Trophoblast cell (in vitro differentiated cells and primary cell): ENCODE results near the gene CD200R1.

ENCODE experiments used
- DNase-seq, 2 donors: peaks; one replicate each; pipeline ENCODE4 v3.0.0-alpha.2; 2016
- H2AFZ ChIP-seq: 2 replicates; pipeline ENCODE4 v1.6.1; 2013; ENCODE audit warnings: low read length, moderate library complexity, mild to moderate bottlenecking; ENCODE audit not compliant: insufficient read depth, poor library complexity
- H2AK5ac ChIP-seq: 2 replicates; pipeline ENCODE4 v1.6.1; 2013; ENCODE audit warnings: mild to moderate bottlenecking, low read length
- H2BK120ac ChIP-seq: 2 replicates; pipeline ENCODE4 v1.6.1; 2013; ENCODE audit warnings: low read length, mild to moderate bottlenecking, moderate library complexity; ENCODE audit not compliant: insufficient read depth, poor library complexity
- H2BK12ac ChIP-seq: 2 replicates; pipeline ENCODE4 v1.6.1; 2013; ENCODE audit warnings: mild to moderate bottlenecking, low read length, moderate library complexity
- H2BK5ac ChIP-seq: 2 replicates; pipeline ENCODE4 v1.6.1; 2013; ENCODE audit warnings: low read length, low read depth, moderate library complexity, mild to moderate bottlenecking; ENCODE audit not compliant: poor library complexity
- H3K14ac ChIP-seq: 2 replicates; pipeline ENCODE4 v1.6.1; 2013; ENCODE audit warnings: mild to moderate bottlenecking, low read length
- H3K18ac ChIP-seq: 2 replicates; pipeline ENCODE4 v1.6.1; 2013; ENCODE audit warnings: mild to moderate bottlenecking, low read length
- H3K23ac ChIP-seq: 2 replicates; pipeline ENCODE4 v1.6.1; 2013; ENCODE audit warnings: low read length
- H3K27ac ChIP-seq: 2 replicates; pipeline ENCODE4 v1.5.1; 2013; ENCODE audit warnings: low read depth, mild to moderate bottlenecking, inconsistent platforms, low read length, moderate library complexity
- H3K27me3 ChIP-seq: 2 replicates; pipeline ENCODE4 v1.6.1; 2013; ENCODE audit warnings: inconsistent platforms, mild to moderate bottlenecking, low read length, moderate library complexity; ENCODE audit not compliant: insufficient read depth
- H3K36me3 ChIP-seq, 2 experiments: 1 replicate in 1 of 2; 2 replicates in 1 of 2; pipeline ENCODE4 v1.6.1; 2013; ENCODE audit warnings: low read length in 2 of 2, mild to moderate bottlenecking in 2 of 2, moderate library complexity in 1 of 2; ENCODE audit not compliant: insufficient read depth in 2 of 2, control insufficient read depth in 1 of 2
- H3K4ac ChIP-seq: 2 replicates; pipeline ENCODE4 v1.6.1; 2013; ENCODE audit warnings: low read depth, mild to moderate bottlenecking, low read length, moderate library complexity
- H3K4me1 ChIP-seq, 2 experiments: 1 replicate in 1 of 2; 2 replicates in 1 of 2; pipeline ENCODE4 v1.6.1; 2013; ENCODE audit warnings: low read length in 2 of 2, mild to moderate bottlenecking in 2 of 2, moderate library complexity in 1 of 2; ENCODE audit not compliant: insufficient read depth in 2 of 2, control insufficient read depth in 1 of 2
- H3K4me2 ChIP-seq: 2 replicates; pipeline ENCODE4 v1.6.1; 2013; ENCODE audit warnings: inconsistent platforms, mild to moderate bottlenecking, low read length, moderate library complexity
- H3K4me3 ChIP-seq: 2 replicates; pipeline ENCODE4 v1.5.1; 2013; ENCODE audit warnings: mild to moderate bottlenecking, low read depth, low read length, inconsistent platforms
- H3K79me1 ChIP-seq: one replicate; pipeline ENCODE4 v1.6.1; 2013; ENCODE audit warnings: low read length
- H3K79me2 ChIP-seq: 2 replicates; pipeline ENCODE4 v1.6.1; 2013; ENCODE audit warnings: low read length, mild to moderate bottlenecking; ENCODE audit not compliant: control insufficient read depth, insufficient read depth, poor library complexity
- H3K9ac ChIP-seq: 2 replicates; pipeline ENCODE4 v1.6.1; 2013; ENCODE audit warnings: mild to moderate bottlenecking, low read length
- H3K9me3 ChIP-seq: 2 replicates; pipeline ENCODE4 v1.6.1; 2013; ENCODE audit warnings: low read depth, mild to moderate bottlenecking, control low read depth, inconsistent platforms, low read length; ENCODE audit not compliant: insufficient read depth
- H4K12ac ChIP-seq: 2 replicates; pipeline ENCODE4 v1.6.1; 2013; ENCODE audit warnings: low read depth, mild to moderate bottlenecking, low read length, moderate library complexity
- H4K8ac ChIP-seq: 2 replicates; pipeline ENCODE4 v1.6.1; 2013; ENCODE audit warnings: low read depth, mild to moderate bottlenecking, low read length, moderate library complexity
- H4K91ac ChIP-seq: one replicate; pipeline ENCODE4 v1.6.1; 2013; ENCODE audit warnings: low read depth, mild to moderate bottlenecking, low read length, moderate library complexity
- WGBS: extraction: QIAGEN DNeasy Blood & Tissue Kit; methylation state at CpG from one replicate; pipeline ENCODE4 v1.1.7; 2013; ENCODE audit warnings: missing lambda C conversion rate; ENCODE audit not compliant: insufficient read length, insufficient coverage; ENCODE audit errors: extremely low coverage; 5-methylcytosine and 5-hydroxymethylcytosine counted together

Gene CD200R1

GRCh38 chr3:112974178-112974517 lies 755 bp downstream of the CD200R1 start:
- H3K27me3 ChIP-seq: no peaks in the 10 kb centered on the region
- no peaks in the 10 kb centered on the region for H3K36me3 ChIP-seq
- no peak overlapping the region for H3K4me2 ChIP-seq
- H2AK5ac ChIP-seq: no peak overlapping the region
- no peaks in the 10 kb centered on the region for H3K79me1 ChIP-seq
- H2BK12ac ChIP-seq: no peak overlapping the region
- no peak overlapping the region for H3K4ac ChIP-seq
- H4K91ac ChIP-seq: no peak overlapping the region
- no peaks in the 10 kb centered on the region for H3K79me2 ChIP-seq
- no peak overlapping the region for H2AFZ ChIP-seq
- no peaks in the 10 kb centered on the region for H3K9me3 ChIP-seq
- H3K9ac ChIP-seq: no peak overlapping the region
- H4K8ac ChIP-seq: no peak overlapping the region
- no peak overlapping the region for H3K4me3 ChIP-seq
- no peak overlapping the region for H3K27ac ChIP-seq
- H3K4me1 ChIP-seq: no peaks in the 10 kb centered on the region
- whole genome bisulfite sequencing: no CpG with 5 or more reads among the region's 2 CpGs
- DNase-seq: peak; percentile 51 to 81
- no peak overlapping the region for H3K23ac ChIP-seq
- no peak overlapping the region for H3K14ac ChIP-seq
- no peak overlapping the region for H2BK120ac ChIP-seq
- H2BK5ac ChIP-seq: no peak overlapping the region
- H4K12ac ChIP-seq: no peak overlapping the region
- H3K18ac ChIP-seq: no peak overlapping the region

- Histone ChIP-seq H2BK12ac (no peak overlapping the region), H3K4ac (no peak overlapping the region), H4K91ac (no peak overlapping the region), H3K14ac (no peak overlapping the region), H3K9me3 (no peaks in the 10 kb centered on the region), H3K79me1 (no peaks in the 10 kb centered on the region), H3K79me2 (no peaks in the 10 kb centered on the region), H2AK5ac (no peak overlapping the region), H3K18ac (no peak overlapping the region), H3K27me3 (no peaks in the 10 kb centered on the region), H2AFZ (no peak overlapping the region), H2BK120ac (no peak overlapping the region), H3K27ac (no peak overlapping the region), H3K23ac (no peak overlapping the region), H4K12ac (no peak overlapping the region), H2BK5ac (no peak overlapping the region), H3K4me2 (no peak overlapping the region), H3K9ac (no peak overlapping the region), H3K36me3 (no peaks in the 10 kb centered on the region), H3K4me3 (no peak overlapping the region), H4K8ac (no peak overlapping the region), H3K4me1 (no peaks in the 10 kb centered on the region)
- WGBS: no CpG with 5 or more reads among the region's 5 CpGs
- no peak for DNase-seq
Measured at GRCh38 chr3:112973325-112974177, 1.4 kb downstream of the CD200R1 start.

GRCh38 chr3:112972158-112972557 lies 2.7 kb downstream of the CD200R1 start:
- no peaks in the 10 kb centered on the region for H3K79me1 ChIP-seq
- H3K23ac ChIP-seq: no peak overlapping the region
- H3K4me1 ChIP-seq: no peaks in the 10 kb centered on the region
- no peak overlapping the region for H4K91ac ChIP-seq
- DNase-seq: no peak
- no peak overlapping the region for H4K8ac ChIP-seq
- H2BK12ac ChIP-seq: no peak overlapping the region
- H3K9me3 ChIP-seq: no peaks in the 10 kb centered on the region
- H3K27me3 ChIP-seq: no peaks in the 10 kb centered on the region
- no peak overlapping the region for H2BK120ac ChIP-seq
- no peak overlapping the region for H3K18ac ChIP-seq
- H3K9ac ChIP-seq: no peak overlapping the region
- H3K4ac ChIP-seq: no peak overlapping the region
- H2BK5ac ChIP-seq: no peak overlapping the region
- no peak overlapping the region for H2AK5ac ChIP-seq
- no peaks in the 10 kb centered on the region for H3K79me2 ChIP-seq
- H3K4me3 ChIP-seq: no peak overlapping the region
- no peak overlapping the region for H3K27ac ChIP-seq
- no peaks in the 10 kb centered on the region for H3K36me3 ChIP-seq
- H3K4me2 ChIP-seq: no peak overlapping the region
- no peak overlapping the region for H2AFZ ChIP-seq
- no peak overlapping the region for H4K12ac ChIP-seq
- H3K14ac ChIP-seq: no peak overlapping the region

- no peak overlapping the region for H2BK12ac ChIP-seq
- no peak overlapping the region for H3K23ac ChIP-seq
- no peaks in the 10 kb centered on the region for H3K27me3 ChIP-seq
- H3K4me2 ChIP-seq: no peak overlapping the region
- no peak overlapping the region for H2AK5ac ChIP-seq
- H3K36me3 ChIP-seq: peaks cover 0 to 3% of the 10 kb centered on the region in 2 experiments
- no peak overlapping the region for H3K4me3 ChIP-seq
- no peaks in the 10 kb centered on the region for H3K79me1 ChIP-seq
- no CpG with 5 or more reads among the region's 1 CpG for WGBS
- H3K9ac ChIP-seq: no peak overlapping the region
- no peak overlapping the region for H3K14ac ChIP-seq
- no peak overlapping the region for H4K91ac ChIP-seq
- no peaks in the 10 kb centered on the region for H3K79me2 ChIP-seq
- H4K12ac ChIP-seq: no peak overlapping the region
- peak in 1 of 2 donors; percentile 16 for DNase-seq
- H3K4me1 ChIP-seq: no peaks in the 10 kb centered on the region
- H3K9me3 ChIP-seq: peaks cover 6% of the 10 kb centered on the region
- H3K18ac ChIP-seq: no peak overlapping the region
- H4K8ac ChIP-seq: no peak overlapping the region
- H2AFZ ChIP-seq: no peak overlapping the region
- H3K27ac ChIP-seq: no peak overlapping the region
- H3K4ac ChIP-seq: no peak overlapping the region
- no peak overlapping the region for H2BK120ac ChIP-seq
- no peak overlapping the region for H2BK5ac ChIP-seq
Measured at GRCh38 chr3:112967828-112968227, 7.1 kb downstream of the CD200R1 start.
